GM12878 (cell line): ENCODE results near the gene TOP1.

Experiments
- CHD4 ChIP-seq: fragments of 200-600 bp; sonication (generic); IDR thresholded peaks from 2 replicates; pipeline ENCODE4 v1.6.1; 2016; ENCODE audit warnings: mild to moderate bottlenecking
- EZH2 ChIP-seq: IDR thresholded peaks from 2 replicates; pipeline ENCODE4 v1.6.1; 2012; ENCODE audit warnings: low read depth, mild to moderate bottlenecking, control low read depth, inconsistent platforms, low read length, borderline replicate concordance; ENCODE audit not compliant: control insufficient read depth

DNA sequence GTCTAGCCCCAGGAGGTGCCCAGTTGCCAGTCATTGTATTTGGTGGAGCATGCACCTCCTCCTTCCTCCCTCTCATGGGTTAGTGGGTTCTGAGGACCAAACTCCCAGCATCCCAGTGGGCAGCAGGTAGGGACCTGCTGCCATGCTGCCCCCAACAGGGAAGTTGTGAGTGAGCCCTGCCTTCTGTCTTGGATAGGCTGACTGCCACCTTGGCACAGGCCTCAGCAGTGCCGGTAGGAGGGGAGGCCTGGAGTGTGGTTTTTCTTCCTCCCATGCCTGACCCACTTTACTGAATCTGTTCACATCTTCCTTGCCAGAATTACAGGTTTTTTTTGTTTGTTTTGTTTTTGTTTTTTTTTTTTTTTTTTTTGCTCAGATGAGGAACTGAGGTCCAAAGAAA, 133.3 kb downstream of the TOP1 start:
- TF ChIP-seq EZH2 (no peak), CHD4 (no peak)
